ENCODE measurements around the gene PSMB7. TPM values are rescaled to one million over a fixed set of nuclear protein-coding genes. Genes with fewer than 3 reads are reported as not detected.

PSMB7 gene
- total RNA-seq, 1 donor from 2014 or later = 185 TPM

- intact Hi-C loops (cut with DNase I) = loop anchor here (5.0 kb wide), 2 partner anchors 66 to 196 kb away; partner anchors contain the start of gene NEK6
- DNase-seq (ENCODE audit: missing footprints) (no peak), ATAC-seq (no peak)
These were observed 92.4 kb downstream of the PSMB7 start for GRCh38 chr9:124322618-124323432.

GRCh38 chr9:124321935-124322334 is 93.3 kb downstream of the PSMB7 start:
- no peak for DNase-seq (ENCODE audit: missing footprints)
- no peak for ATAC-seq

DNA sequence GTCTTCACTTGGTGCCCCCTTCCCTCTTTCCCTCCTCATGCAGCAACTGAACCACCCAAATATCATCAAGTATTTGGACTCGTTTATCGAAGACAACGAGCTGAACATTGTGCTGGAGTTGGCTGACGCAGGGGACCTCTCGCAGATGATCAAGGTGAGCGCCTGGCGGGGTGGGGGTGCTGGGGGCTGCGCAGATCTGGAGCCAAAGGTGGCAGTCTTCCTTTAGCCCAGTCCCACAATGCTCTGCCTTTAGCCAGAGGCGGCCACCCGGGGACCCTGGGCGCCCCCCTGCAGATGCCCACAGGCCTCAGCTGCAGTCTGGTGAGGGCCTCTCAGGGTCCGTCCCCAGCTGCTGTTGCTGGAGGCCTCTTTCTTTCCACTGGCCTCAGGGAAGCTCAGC is 93.8 kb downstream of the PSMB7 start:
- ATAC-seq = no peak
- DNase-seq (ENCODE audit: missing footprints) = peak; percentile 45
- intact Hi-C loops (cut with DNase I) = loop anchor here (5.0 kb wide), 2 partner anchors 64 to 194 kb away; partner anchors contain the start of gene NEK6

More at GRCh38 chr9:124321935-124322334, 93.3 kb downstream of the PSMB7 start:
- intact Hi-C loops (cut with DNase I) = loop anchor here (5.0 kb wide), 2 partner anchors 65 to 195 kb away; partner anchors contain the start of gene NEK6

GRCh38 chr9:124320062-124320973 is 94.9 kb downstream of the PSMB7 start:
- no peak for DNase-seq (ENCODE audit: missing footprints)
- intact Hi-C loops (cut with DNase I) = loop anchor here (5.0 kb wide), 2 partner anchors 63 to 193 kb away; partner anchors contain the start of gene NEK6
- peak; percentile 89 for ATAC-seq

DNA sequence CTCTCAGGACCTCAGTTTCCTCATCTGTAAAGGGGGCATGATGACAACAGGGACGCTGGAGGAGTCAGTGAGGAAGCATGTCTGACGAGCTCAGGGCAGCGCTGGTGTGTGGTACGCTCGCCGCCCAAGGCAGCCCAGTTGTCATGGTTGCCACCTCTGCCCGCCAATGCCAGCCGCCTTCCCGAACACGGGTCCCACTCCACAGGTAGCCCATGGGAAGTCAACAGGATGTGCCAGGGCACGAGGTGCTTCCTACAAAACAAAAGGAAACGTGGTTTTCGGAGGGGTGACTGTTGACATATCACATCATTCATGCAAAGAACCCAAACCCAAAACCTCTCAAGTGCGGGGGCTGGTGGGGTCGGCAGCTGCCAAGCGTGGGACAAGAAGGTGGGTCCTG is 99.4 kb downstream of the PSMB7 start:
- ATAC-seq = no peak
- DNase-seq (ENCODE audit: missing footprints) = no peak
- intact Hi-C loops (cut with DNase I) = no loop called here

DNA sequence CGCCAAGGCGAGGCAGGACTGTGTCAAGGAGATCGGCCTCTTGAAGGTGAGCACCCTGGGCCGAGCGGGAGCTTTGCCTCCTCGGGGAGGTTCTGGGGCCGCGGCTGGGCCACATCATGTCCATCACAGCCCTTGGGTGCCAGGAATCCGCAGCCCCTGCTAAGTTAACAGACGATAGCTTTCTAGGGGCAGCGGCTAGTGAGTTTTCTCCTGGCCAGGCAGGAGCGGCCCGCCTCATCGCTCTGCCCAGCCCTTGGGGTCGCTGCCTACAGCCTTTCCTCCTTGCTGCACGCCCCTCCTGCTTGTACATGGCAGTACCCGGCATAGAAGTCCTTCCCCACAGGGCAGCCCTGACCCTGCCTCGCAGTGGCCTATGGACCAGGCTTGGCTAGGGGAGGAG is 101.3 kb downstream of the PSMB7 start:
- no peak for ATAC-seq
- DNase-seq (ENCODE audit: missing footprints) = no peak
- intact Hi-C loops (cut with DNase I) = no loop called here

DNA sequence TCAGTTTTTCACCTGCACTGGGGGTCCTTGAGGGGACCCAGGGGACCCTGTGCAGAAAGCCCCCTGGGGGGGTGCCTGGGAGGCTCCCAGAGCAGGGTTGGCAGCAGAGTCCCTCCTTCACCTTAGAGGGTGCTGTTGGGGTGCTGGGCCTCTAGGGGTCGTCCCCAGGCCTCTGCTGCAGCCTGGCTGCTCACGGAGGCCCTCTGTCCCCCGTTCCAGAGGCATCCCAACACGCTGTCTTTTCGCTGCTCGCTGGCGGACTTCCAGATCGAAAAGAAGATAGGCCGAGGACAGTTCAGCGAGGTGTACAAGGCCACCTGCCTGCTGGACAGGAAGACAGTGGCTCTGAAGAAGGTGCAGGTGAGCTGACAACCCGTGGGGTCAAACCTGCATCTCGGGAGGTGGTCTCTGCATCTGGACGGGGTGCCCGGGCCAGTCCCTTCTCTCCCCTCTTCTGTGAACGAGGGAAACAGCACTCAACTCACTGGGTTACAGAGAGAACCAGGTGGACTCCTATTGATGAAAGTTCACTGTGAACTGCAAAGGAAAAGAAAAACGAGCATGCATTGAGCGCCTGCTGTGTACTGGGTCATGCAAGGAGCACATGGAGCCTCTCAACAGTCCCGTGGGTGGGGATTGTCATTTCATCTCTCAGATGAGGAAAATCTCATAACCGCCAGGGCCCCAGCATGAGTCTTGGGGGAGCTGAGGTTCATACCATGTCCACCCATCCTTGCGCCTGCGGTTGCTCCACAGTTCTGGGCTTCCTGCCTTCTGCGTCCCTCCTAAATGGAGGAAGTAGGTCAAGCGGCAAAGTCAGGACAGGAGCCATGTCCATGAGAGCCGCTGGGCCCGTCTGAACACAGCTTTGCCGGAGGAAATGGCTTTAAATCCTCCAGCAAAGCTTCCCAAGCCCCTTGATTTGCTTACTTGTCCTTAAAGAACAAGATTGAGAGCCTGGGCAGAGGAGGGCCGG is 102.7 kb downstream of the PSMB7 start:
- intact Hi-C loops (cut with DNase I) = no loop called here
- no peak for ATAC-seq
- DNase-seq (ENCODE audit: missing footprints) = no peak

DNA sequence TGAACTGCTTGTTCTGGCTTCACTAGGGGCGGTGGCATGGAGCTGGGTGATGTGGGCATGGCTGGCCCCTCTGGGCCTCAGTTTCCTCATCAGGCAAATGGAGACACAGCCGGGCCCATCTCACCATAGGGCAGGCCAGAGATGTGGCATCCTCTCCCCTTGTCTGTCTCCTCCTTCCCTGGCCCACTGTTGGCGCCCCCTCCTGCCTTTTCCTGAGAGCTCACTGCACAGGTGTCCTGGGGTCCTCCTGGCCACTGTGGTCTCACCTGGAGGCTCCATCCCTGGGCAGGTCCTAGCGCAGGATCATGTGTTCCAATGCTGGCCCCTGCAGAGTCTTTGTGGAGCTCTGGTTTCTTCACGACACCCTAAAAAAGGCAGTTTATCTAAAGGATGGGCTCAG is 104.0 kb downstream of the PSMB7 start:
- ATAC-seq (no peak), DNase-seq (ENCODE audit: missing footprints) (no peak)
- intact Hi-C loops (cut with DNase I) = no loop called here

- ATAC-seq (peak; percentile 35), DNase-seq (ENCODE audit: missing footprints) (no peak)
- intact Hi-C loops (cut with DNase I) = no loop called here
These were observed 105.6 kb downstream of the PSMB7 start for GRCh38 chr9:124309667-124310084.

- ATAC-seq (no peak), DNase-seq (ENCODE audit: missing footprints) (no peak)
These were observed 106.4 kb downstream of the PSMB7 start for GRCh38 chr9:124308606-124309491.

DNA sequence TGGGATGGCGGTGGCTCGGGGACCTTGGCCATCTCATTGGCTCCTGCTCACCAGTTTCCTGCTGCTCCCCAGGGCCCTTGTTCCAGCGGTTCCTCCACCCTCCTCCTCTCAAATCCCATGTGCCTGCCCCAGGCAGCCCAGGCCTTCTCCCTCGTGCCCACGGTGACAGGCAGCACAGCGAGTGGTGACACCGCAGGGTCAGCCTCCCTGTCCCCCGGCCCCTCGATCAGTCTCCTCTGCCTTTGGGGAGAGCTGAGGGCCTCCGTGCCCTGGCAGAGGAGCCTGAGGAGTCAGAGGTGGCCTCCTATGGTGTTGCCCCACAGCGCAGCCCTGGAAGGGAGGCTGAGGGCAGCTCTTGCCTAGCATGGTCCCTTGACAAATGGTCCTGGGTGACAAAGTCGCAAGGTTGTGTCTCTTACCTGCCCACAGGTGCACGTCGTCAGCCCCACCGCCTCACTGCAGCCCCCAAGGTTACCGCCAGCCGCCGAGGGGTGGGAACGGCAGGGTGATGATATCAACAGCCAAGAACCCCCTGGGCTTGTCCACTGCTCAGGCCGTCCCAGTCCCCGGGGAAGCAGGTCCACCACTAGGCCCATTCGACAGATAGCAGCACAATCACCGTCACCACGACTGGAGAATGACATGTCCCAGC is 107.7 kb downstream of the PSMB7 start:
- DNase-seq (ENCODE audit: missing footprints) (no peak), ATAC-seq (no peak)
- intact Hi-C loops (cut with DNase I) = no loop called here

More at GRCh38 chr9:124308606-124309491, 106.4 kb downstream of the PSMB7 start:
- intact Hi-C loops (cut with DNase I) = no loop called here

GRCh38 chr9:124306098-124306735 is 109.0 kb downstream of the PSMB7 start:
- ATAC-seq = no peak
- intact Hi-C loops (cut with DNase I) = no loop called here
- DNase-seq (ENCODE audit: missing footprints) = peak; percentile 53

- intact Hi-C loops (cut with DNase I) = no loop called here
- DNase-seq (ENCODE audit: missing footprints) (no peak), ATAC-seq (no peak)
These were observed 111.0 kb downstream of the PSMB7 start for GRCh38 chr9:124304285-124304684.

GRCh38 chr9:124303762-124304161 is 111.5 kb downstream of the PSMB7 start:
- DNase-seq (ENCODE audit: missing footprints) = no peak
- ATAC-seq = no peak
- intact Hi-C loops (cut with DNase I) = no loop called here
